ENCODE data around the gene TFG.

The TFG gene

DNA sequence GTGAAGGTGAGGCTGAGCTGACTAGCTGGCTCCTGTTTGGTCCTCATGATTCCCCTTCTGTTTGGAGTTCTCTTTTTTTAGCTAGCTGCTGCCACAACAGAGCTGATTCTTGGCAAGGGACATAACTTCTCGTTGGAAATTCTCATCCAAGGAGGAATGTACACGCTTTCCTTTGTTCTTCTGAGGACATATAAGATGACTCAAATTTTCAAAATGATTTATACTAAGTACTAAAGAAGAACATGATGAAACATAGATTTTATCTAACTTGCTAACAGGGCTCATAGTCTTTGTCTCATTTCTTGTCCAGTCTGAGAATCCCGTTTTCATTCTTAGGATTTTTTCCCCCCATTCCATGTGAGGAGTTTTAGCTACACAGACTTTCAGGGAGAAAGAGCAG, 2.9 kb upstream of the TFG start:
- Histone ChIP-seq H3K27ac (ENCODE audit: insufficient read depth in 1 of 2, low read depth in 1 of 2, low read length in 2 of 2, poor library complexity in 1 of 2, severe bottlenecking in 2 of 2) (no peak overlapping the region), H3K4me1 (ENCODE audit: control extremely low read depth in 1 of 4, control insufficient read depth in 4 of 4, insufficient read depth in 4 of 4, low read length in 3 of 4) (peaks cover 8 to 21% (median 16%) of the 10 kb centered on the region in 4 experiments), H3K9me3 (ENCODE audit: control extremely low read depth in 1 of 5, control insufficient read depth in 4 of 5, insufficient read depth in 2 of 5, low read depth in 1 of 5, low read length in 4 of 5) (no peaks in the 10 kb centered on the region), H3K27me3 (replicated peaks in 2 of 5; ENCODE audit: control insufficient read depth in 4 of 5, insufficient read depth in 5 of 5, low read length in 4 of 5) (no peaks in the 10 kb centered on the region), H3K36me3 (ENCODE audit: control insufficient read depth in 4 of 4, insufficient read depth in 4 of 4, low read length in 3 of 4) (peaks cover 0 to 1% (median 0%) of the 10 kb centered on the region in 4 experiments), H3K4me3 (ENCODE audit: control insufficient read depth in 1 of 7, extremely low read depth in 1 of 7, insufficient read depth in 4 of 7, low read depth in 2 of 7, low read length in 6 of 7) (no peak overlapping the region)
- no peak for DNase-seq
- CTCF ChIA-PET = interaction anchor here (0.8 kb wide), 1 partner anchor 103 kb away, joined by 3 read pairs; no protein-coding TSS in a partner anchor
- POLR2A ChIA-PET = no interaction called here
- WGBS (ENCODE audit: insufficient coverage) = no CpG with 5 or more reads among the region's 3 CpGs

DNA sequence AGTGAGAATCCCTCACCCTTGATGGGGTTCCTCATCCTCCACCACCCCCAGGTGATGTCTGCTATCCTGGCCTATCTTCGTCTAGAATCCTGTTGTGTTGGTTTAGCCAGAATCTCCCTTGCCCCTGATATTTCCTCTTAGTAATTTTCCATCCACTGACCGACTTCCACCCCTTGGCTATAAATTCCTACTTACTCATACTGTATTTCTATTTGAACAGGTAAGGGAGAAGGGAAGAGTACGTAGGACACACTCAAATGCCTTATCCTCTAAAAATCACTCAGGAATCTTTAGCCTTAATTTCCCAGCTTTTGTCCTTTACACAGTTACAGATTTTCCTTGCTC, 678 bp upstream of the TFG start:
- Histone ChIP-seq H3K36me3 (ENCODE audit: control insufficient read depth in 4 of 4, insufficient read depth in 4 of 4, low read length in 3 of 4) (peaks cover 0 to 15% (median under 1%) of the 10 kb centered on the region in 4 experiments), H3K27ac (ENCODE audit: insufficient read depth in 1 of 2, low read depth in 1 of 2, low read length in 2 of 2, poor library complexity in 1 of 2, severe bottlenecking in 2 of 2) (peak overlapping the region; percentile 64 to 91), H3K4me1 (ENCODE audit: control extremely low read depth in 1 of 4, control insufficient read depth in 4 of 4, insufficient read depth in 4 of 4, low read length in 3 of 4) (peaks cover 8 to 23% (median 18%) of the 10 kb centered on the region in 4 experiments), H3K27me3 (replicated peaks in 2 of 5; ENCODE audit: control insufficient read depth in 4 of 5, insufficient read depth in 5 of 5, low read length in 4 of 5) (no peaks in the 10 kb centered on the region), H3K4me3 (ENCODE audit: control insufficient read depth in 1 of 7, extremely low read depth in 1 of 7, insufficient read depth in 4 of 7, low read depth in 2 of 7, low read length in 6 of 7) (peak overlapping the region in 6 of 7 experiments; percentile 51 to 92 (median 79)), H3K9me3 (ENCODE audit: control extremely low read depth in 1 of 5, control insufficient read depth in 4 of 5, insufficient read depth in 2 of 5, low read depth in 1 of 5, low read length in 4 of 5) (no peaks in the 10 kb centered on the region)
- POLR2A ChIA-PET = no interaction called here
- peak in 1 of 3 donors; percentile 16 for DNase-seq
- WGBS (ENCODE audit: insufficient coverage) = 100% methylated on average over 1 of the region's 3 CpGs
- CTCF ChIA-PET = interaction anchor here (0.9 to 2.5 kb wide), 3 partner anchors 26 to 246 kb away, joined by 3 to 8 read pairs (median 4); no protein-coding TSS in a partner anchor

DNA sequence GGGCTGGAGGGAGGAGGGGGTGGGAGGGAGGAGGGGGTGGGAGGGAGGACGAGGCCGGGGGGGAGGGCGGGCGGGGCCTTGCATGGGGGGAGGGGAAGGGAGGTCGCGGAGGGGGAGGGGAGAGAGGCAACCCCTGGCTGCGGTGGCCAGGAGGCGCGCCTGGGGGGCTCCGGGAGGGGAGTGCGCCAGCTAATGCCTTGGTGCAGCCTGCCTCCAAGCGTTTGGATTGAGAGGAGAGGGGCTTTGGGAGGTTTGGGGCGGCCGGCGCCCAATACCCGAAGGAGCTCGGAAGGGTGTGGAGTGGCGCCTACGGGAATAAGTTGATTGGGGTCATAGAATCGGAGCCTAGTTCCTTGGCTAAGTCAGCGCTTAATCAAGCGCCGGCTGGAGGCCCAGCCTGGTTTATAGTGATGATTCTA, 557 bp downstream of the TFG start:
- Histone ChIP-seq H3K4me3 (ENCODE audit: control insufficient read depth in 1 of 7, extremely low read depth in 1 of 7, insufficient read depth in 4 of 7, low read depth in 2 of 7, low read length in 6 of 7) (peak overlapping the region; percentile 61 to 92 (median 78)), H3K27me3 (replicated peaks in 2 of 5; ENCODE audit: control insufficient read depth in 4 of 5, insufficient read depth in 5 of 5, low read length in 4 of 5) (no peaks in the 10 kb centered on the region), H3K4me1 (ENCODE audit: control extremely low read depth in 1 of 4, control insufficient read depth in 4 of 4, insufficient read depth in 4 of 4, low read length in 3 of 4) (peaks cover 8 to 23% (median 18%) of the 10 kb centered on the region in 4 experiments), H3K9me3 (ENCODE audit: control extremely low read depth in 1 of 5, control insufficient read depth in 4 of 5, insufficient read depth in 2 of 5, low read depth in 1 of 5, low read length in 4 of 5) (no peaks in the 10 kb centered on the region), H3K36me3 (ENCODE audit: control insufficient read depth in 4 of 4, insufficient read depth in 4 of 4, low read length in 3 of 4) (peaks cover 3 to 26% (median 7%) of the 10 kb centered on the region in 4 experiments), H3K27ac (ENCODE audit: insufficient read depth in 1 of 2, low read depth in 1 of 2, low read length in 2 of 2, poor library complexity in 1 of 2, severe bottlenecking in 2 of 2) (peak overlapping the region; percentile 84 to 91)
- peak; percentile 50 to 81 (median 78) for DNase-seq
- POLR2A ChIA-PET = interaction anchor here (0.5 to 0.9 kb wide), 2 partner anchors 9 to 16 kb away, joined by 3 read pairs; no protein-coding TSS in a partner anchor
- CTCF ChIA-PET = interaction anchor here (0.7 to 3.4 kb wide), 17 partner anchors 12 to 393 kb away, joined by 3 to 12 read pairs (median 4); no protein-coding TSS in a partner anchor
- 1% methylated on average over 12 of the region's 23 CpGs for WGBS (ENCODE audit: insufficient coverage)

DNA sequence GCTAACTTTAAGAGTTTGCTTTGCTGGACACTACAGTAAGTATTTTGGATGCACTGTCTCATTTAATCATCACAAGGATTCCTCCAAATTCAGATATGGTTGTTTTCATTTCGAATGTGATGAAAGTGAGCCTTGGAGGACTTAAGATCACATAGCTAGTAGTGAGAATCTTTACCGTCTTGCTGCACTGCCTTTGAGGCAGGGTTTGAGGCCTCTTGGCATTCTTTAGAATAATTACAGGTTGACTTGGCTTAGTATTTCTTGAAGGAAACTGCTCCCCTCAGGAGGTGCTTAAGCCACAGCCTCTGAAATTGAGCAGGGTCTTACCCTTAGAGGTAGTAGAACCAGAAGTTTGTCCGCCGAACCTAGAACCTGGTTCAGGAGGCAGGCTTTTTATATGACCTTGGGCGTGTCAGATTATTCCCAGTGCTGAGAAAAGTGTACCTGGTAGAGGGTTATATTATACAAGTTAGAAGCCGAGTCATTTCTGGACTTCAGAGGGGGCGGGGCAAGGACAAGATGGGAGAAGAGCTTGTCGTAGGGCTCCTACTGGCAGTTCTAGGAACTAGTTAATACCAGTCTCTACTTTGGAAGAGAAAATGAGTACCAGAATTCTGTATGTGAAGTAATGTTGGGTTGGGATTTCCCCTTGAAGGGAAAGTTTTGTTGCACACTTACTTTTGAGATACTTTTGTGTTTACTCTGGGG, 1.1 kb downstream of the TFG start:
- POLR2A ChIA-PET = interaction anchor here (0.9 kb wide), 1 partner anchor 15 kb away, joined by 3 read pairs; no protein-coding TSS in a partner anchor
- no peaks in the 10 kb centered on the region for H3K9me3 ChIP-seq (ENCODE audit: control extremely low read depth in 1 of 5, control insufficient read depth in 4 of 5, insufficient read depth in 2 of 5, low read depth in 1 of 5, low read length in 4 of 5)
- H3K4me1 ChIP-seq (ENCODE audit: control extremely low read depth in 1 of 4, control insufficient read depth in 4 of 4, insufficient read depth in 4 of 4, low read length in 3 of 4) = peaks cover 8 to 23% (median 18%) of the 10 kb centered on the region in 4 experiments
- H3K4me3 ChIP-seq (ENCODE audit: control insufficient read depth in 1 of 7, extremely low read depth in 1 of 7, insufficient read depth in 4 of 7, low read depth in 2 of 7, low read length in 6 of 7) = peak overlapping the region; percentile 61 to 92 (median 78)
- 43% methylated on average over 8 of the region's 8 CpGs for WGBS (ENCODE audit: insufficient coverage)
- H3K27me3 ChIP-seq (replicated peaks in 2 of 5; ENCODE audit: control insufficient read depth in 4 of 5, insufficient read depth in 5 of 5, low read length in 4 of 5) = no peaks in the 10 kb centered on the region
- CTCF ChIA-PET = interaction anchor here (0.7 to 3.4 kb wide), 21 partner anchors 12 to 394 kb away, joined by 3 to 12 read pairs (median 3); no protein-coding TSS in a partner anchor
- H3K27ac ChIP-seq (ENCODE audit: insufficient read depth in 1 of 2, low read depth in 1 of 2, low read length in 2 of 2, poor library complexity in 1 of 2, severe bottlenecking in 2 of 2) = peak overlapping the region; percentile 74 to 85
- peaks cover 6 to 32% (median 12%) of the 10 kb centered on the region in 4 experiments for H3K36me3 ChIP-seq (ENCODE audit: control insufficient read depth in 4 of 4, insufficient read depth in 4 of 4, low read length in 3 of 4)
- DNase-seq = peak; percentile 57 to 81 (median 75)

GRCh38 chr3:100715176-100715575, 5.9 kb downstream of the TFG start:
- peaks cover 18 to 63% (median 34%) of the 10 kb centered on the region in 4 experiments for H3K36me3 ChIP-seq (ENCODE audit: control insufficient read depth in 4 of 4, insufficient read depth in 4 of 4, low read length in 3 of 4)
- H3K27me3 ChIP-seq (replicated peaks in 2 of 5; ENCODE audit: control insufficient read depth in 4 of 5, insufficient read depth in 5 of 5, low read length in 4 of 5) = no peaks in the 10 kb centered on the region
- ChIA-PET CTCF (interaction anchor here (1.0 kb wide), 1 partner anchor 28 kb away, joined by 3 read pairs; no protein-coding TSS in a partner anchor), POLR2A (no interaction called here)
- no peak overlapping the region for H3K4me3 ChIP-seq (ENCODE audit: control insufficient read depth in 1 of 7, extremely low read depth in 1 of 7, insufficient read depth in 4 of 7, low read depth in 2 of 7, low read length in 6 of 7)
- H3K4me1 ChIP-seq (ENCODE audit: control extremely low read depth in 1 of 4, control insufficient read depth in 4 of 4, insufficient read depth in 4 of 4, low read length in 3 of 4) = peaks cover 6 to 13% (median 11%) of the 10 kb centered on the region in 4 experiments
- no peaks in the 10 kb centered on the region for H3K9me3 ChIP-seq (ENCODE audit: control extremely low read depth in 1 of 5, control insufficient read depth in 4 of 5, insufficient read depth in 2 of 5, low read depth in 1 of 5, low read length in 4 of 5)
- no peak for DNase-seq
- H3K27ac ChIP-seq (ENCODE audit: insufficient read depth in 1 of 2, low read depth in 1 of 2, low read length in 2 of 2, poor library complexity in 1 of 2, severe bottlenecking in 2 of 2) = no peak overlapping the region

GRCh38 chr3:100717063-100717462, 7.8 kb downstream of the TFG start:
- 100% methylated on average over 1 of the region's 2 CpGs for WGBS (ENCODE audit: insufficient coverage)
- POLR2A ChIA-PET = no interaction called here

More at GRCh38 chr3:100717063-100717462, 7.8 kb downstream of the TFG start:
- peaks cover 0 to 2% (median 0%) of the 10 kb centered on the region in 4 experiments for H3K4me1 ChIP-seq (ENCODE audit: control extremely low read depth in 1 of 4, control insufficient read depth in 4 of 4, insufficient read depth in 4 of 4, low read length in 3 of 4)
- H3K4me3 ChIP-seq (ENCODE audit: control insufficient read depth in 1 of 7, extremely low read depth in 1 of 7, insufficient read depth in 4 of 7, low read depth in 2 of 7, low read length in 6 of 7) = no peak overlapping the region
- peaks cover 27 to 74% (median 48%) of the 10 kb centered on the region in 4 experiments for H3K36me3 ChIP-seq (ENCODE audit: control insufficient read depth in 4 of 4, insufficient read depth in 4 of 4, low read length in 3 of 4)
- no peak overlapping the region for H3K27ac ChIP-seq (ENCODE audit: insufficient read depth in 1 of 2, low read depth in 1 of 2, low read length in 2 of 2, poor library complexity in 1 of 2, severe bottlenecking in 2 of 2)
- CTCF ChIA-PET = interaction anchor here (1.5 kb wide), 1 partner anchor 16 kb away, joined by 3 read pairs; no protein-coding TSS in a partner anchor
- no peak for DNase-seq
- H3K27me3 ChIP-seq (replicated peaks in 2 of 5; ENCODE audit: control insufficient read depth in 4 of 5, insufficient read depth in 5 of 5, low read length in 4 of 5) = no peaks in the 10 kb centered on the region
- H3K9me3 ChIP-seq (ENCODE audit: control extremely low read depth in 1 of 5, control insufficient read depth in 4 of 5, insufficient read depth in 2 of 5, low read depth in 1 of 5, low read length in 4 of 5) = no peaks in the 10 kb centered on the region

Data from common myeloid progenitor, CD34-positive (primary cell).